ENCODE data around the gene PREB. TPM values are rescaled to one million over a fixed set of nuclear protein-coding genes. Genes with fewer than 3 reads are reported as not detected.

Gene PREB
- total RNA-seq, 1 experiment from 2014 or later: 52.7 TPM

GRCh38 chr2:27084297-27085061 is 50.0 kb downstream of the PREB start:
- no peak for DNase-seq (ENCODE audit: low spot score)
- Histone ChIP-seq H3K36me3 (ENCODE audit: insufficient read depth, low read length, poor library complexity, severe bottlenecking) (no peaks in the 10 kb centered on the region), H3K9me3 (ENCODE audit: low read depth, low read length, poor library complexity, severe bottlenecking) (no peaks in the 10 kb centered on the region), H3K27ac (ENCODE audit: low read depth, low read length, poor library complexity, severe bottlenecking) (no peak overlapping the region), H3K4me3 (ENCODE audit: low read depth, low read length, poor library complexity, severe bottlenecking) (no peak overlapping the region), H3K4me1 (ENCODE audit: insufficient read depth, low read length, poor library complexity, severe bottlenecking) (peaks cover 20% of the 10 kb centered on the region), H3K27me3 (replicated peaks; ENCODE audit: insufficient read depth, low read depth, low read length, poor library complexity) (no peaks in the 10 kb centered on the region)
- ChIA-PET CTCF (no interaction called here), POLR2A (ENCODE audit: low non-redundant PET) (no interaction called here)
- intact Hi-C loops (cut with micrococcal nuclease; ENCODE audit: unreplicated experiment): no loop called here
- no TSS peak for BruUV-seq (replicated peaks)
- no peak for TF ChIP-seq CTCF (conservative IDR thresholded peaks at IDR 0.05; ENCODE audit: low read depth, low read length)
- no peak for TF ChIP-seq EZH2 (IDR thresholded peaks at IDR 0.05; ENCODE audit: borderline replicate concordance, low read depth, low read length, poor library complexity, severe bottlenecking)

GRCh38 chr2:27083410-27084296 is 50.8 kb downstream of the PREB start:
- no peak overlapping the region for H3K4me3 ChIP-seq (ENCODE audit: low read depth, low read length, poor library complexity, severe bottlenecking)
- TF ChIP-seq CTCF (conservative IDR thresholded peaks at IDR 0.05; ENCODE audit: low read depth, low read length) (no peak), EZH2 (IDR thresholded peaks at IDR 0.05; ENCODE audit: borderline replicate concordance, low read depth, low read length, poor library complexity, severe bottlenecking) (no peak)
- CTCF ChIA-PET: no interaction called here
- POLR2A ChIA-PET (ENCODE audit: low non-redundant PET): no interaction called here
- H3K9me3 ChIP-seq (ENCODE audit: low read depth, low read length, poor library complexity, severe bottlenecking): no peaks in the 10 kb centered on the region
- no TSS peak for BruUV-seq (replicated peaks)
- no peak for DNase-seq (ENCODE audit: low spot score)
- intact Hi-C loops (cut with micrococcal nuclease; ENCODE audit: unreplicated experiment): no loop called here
- H3K27me3 ChIP-seq (replicated peaks; ENCODE audit: insufficient read depth, low read depth, low read length, poor library complexity): no peaks in the 10 kb centered on the region
- peaks cover 18% of the 10 kb centered on the region for H3K4me1 ChIP-seq (ENCODE audit: insufficient read depth, low read length, poor library complexity, severe bottlenecking)
- H3K27ac ChIP-seq (ENCODE audit: low read depth, low read length, poor library complexity, severe bottlenecking): no peak overlapping the region
- H3K36me3 ChIP-seq (ENCODE audit: insufficient read depth, low read length, poor library complexity, severe bottlenecking): no peaks in the 10 kb centered on the region

- TF ChIP-seq CTCF (conservative IDR thresholded peaks at IDR 0.05; ENCODE audit: low read depth, low read length) (no peak), EZH2 (IDR thresholded peaks at IDR 0.05; ENCODE audit: borderline replicate concordance, low read depth, low read length, poor library complexity, severe bottlenecking) (no peak)
- ChIA-PET POLR2A (ENCODE audit: low non-redundant PET) (no interaction called here), CTCF (no interaction called here)
- Histone ChIP-seq H3K27me3 (replicated peaks; ENCODE audit: insufficient read depth, low read depth, low read length, poor library complexity) (no peaks in the 10 kb centered on the region), H3K36me3 (ENCODE audit: insufficient read depth, low read length, poor library complexity, severe bottlenecking) (no peaks in the 10 kb centered on the region), H3K27ac (ENCODE audit: low read depth, low read length, poor library complexity, severe bottlenecking) (peak overlapping the region; percentile 23), H3K4me1 (ENCODE audit: insufficient read depth, low read length, poor library complexity, severe bottlenecking) (peaks cover 25% of the 10 kb centered on the region), H3K9me3 (ENCODE audit: low read depth, low read length, poor library complexity, severe bottlenecking) (no peaks in the 10 kb centered on the region), H3K4me3 (ENCODE audit: low read depth, low read length, poor library complexity, severe bottlenecking) (no peak overlapping the region)
- intact Hi-C loops (cut with micrococcal nuclease; ENCODE audit: unreplicated experiment): no loop called here
- BruUV-seq (replicated peaks): no TSS peak
- no peak for DNase-seq (ENCODE audit: low spot score)
Observed at GRCh38 chr2:27082773-27083409, 51.5 kb downstream of the PREB start.

Measured in A673 (cell line).